Right kidney (tissue), 1 donor: ENCODE data around the gene RLF.

ENCODE experiments used
- DNase-seq: peaks from one replicate; pipeline ENCODE4 v3.0.0-alpha.2; 2016

Gene RLF

DNA sequence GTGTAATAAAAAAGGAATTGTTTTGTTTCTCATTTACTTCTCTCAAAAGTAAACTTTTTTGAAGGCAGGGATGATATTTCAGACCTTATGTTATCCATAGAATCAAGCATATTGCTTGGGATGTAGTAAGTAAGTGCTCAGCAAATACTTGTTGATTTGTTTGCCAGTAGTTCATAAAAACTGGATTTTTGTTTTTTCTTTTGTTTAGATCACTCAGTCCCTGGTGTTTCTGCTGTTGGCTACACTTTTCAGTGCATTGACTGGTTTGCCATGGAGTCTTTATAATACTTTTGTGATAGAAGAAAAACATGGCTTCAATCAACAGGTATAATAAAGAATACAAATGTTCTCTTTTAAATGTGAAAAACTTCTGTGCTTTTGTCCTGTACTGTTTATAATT, 107.0 kb downstream of the RLF start:
- no peak for DNase-seq

DNA sequence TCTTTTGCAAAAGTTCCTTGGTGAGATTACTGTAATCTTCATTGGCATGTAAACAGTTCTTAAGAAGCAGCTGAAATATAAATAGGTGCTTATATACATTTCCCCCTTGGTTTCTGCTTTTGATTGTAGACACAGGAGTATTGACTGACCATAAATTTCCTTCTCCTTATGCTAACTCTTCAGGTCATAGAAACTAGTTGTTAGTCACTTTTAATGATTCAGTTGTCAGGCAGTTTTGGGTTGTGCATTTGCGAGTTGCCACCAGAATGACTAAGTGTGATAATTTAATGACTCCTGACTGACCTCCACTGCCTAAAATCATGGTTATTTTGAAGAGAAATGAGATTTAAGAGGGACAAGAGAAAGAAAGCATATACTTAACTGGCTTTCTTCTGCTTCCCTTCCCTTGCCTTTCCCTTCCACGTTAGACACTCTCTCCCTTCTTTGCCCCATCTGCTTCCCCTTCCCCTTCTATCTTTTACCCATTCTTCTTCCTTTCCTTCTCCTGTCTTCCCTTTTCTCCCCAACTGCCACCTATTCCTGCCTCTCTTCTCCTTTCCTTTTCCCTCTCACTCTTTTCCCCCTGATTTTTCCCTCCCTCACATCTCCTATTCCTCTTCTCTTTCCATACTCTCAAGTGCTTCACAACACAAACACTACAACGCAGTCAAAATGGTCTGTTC, 109.1 kb downstream of the RLF start:
- no peak for DNase-seq

DNA sequence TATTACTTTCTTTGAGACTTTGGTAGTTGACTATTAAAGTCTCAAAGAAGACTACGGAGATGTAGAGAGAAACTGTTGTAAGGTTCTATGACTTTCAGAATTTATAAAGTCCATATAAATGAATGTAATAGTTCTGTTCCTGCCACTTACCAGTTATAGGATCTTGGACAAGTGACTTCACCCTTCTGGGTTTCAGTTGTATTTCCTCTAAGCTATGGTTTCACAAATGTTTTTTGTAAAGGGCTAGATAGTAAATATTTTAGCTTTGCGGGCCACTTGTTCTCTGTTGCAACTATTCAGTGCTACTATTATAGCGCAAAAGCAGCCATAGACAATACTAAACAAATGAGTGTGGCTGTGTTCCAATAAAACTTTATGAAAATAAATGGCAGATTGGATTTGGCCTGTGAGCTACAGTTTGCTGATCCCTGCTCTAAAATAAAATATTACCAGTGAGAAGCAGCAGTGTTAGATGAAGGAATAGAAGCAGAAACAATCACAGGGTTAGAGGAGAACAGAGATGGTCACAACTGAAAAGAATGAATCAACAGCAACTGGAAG, 111.5 kb downstream of the RLF start:
- no peak for DNase-seq

DNA sequence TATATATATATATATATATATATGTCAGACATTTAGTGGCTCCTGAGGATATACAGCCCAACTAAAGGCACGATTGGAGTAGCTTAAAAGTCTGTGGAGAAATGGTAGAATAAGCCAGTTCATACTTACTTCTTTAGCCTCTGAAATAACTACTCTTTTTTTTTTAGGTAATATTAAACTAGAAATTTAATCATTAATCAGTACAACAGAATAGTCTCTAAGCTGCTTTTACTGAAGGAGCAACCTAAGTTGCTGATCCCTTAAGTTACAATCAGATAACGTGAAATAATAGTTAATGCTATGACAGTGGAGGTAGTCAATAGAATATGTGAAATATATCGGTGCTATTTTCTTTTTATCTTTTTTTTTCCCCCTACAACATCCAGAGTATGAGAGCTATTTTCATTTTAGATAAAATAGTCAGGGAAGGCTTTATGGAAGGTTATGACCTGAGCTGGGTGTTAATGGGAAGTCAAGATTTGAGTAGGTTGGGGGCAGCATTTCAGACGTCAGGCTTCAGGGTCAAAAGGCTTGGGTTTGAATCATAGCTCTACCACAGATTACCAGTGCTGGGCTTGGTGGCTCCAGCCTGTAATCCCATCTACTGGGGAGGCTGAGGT, 112.5 kb downstream of the RLF start:
- DNase-seq, result no peak

DNA sequence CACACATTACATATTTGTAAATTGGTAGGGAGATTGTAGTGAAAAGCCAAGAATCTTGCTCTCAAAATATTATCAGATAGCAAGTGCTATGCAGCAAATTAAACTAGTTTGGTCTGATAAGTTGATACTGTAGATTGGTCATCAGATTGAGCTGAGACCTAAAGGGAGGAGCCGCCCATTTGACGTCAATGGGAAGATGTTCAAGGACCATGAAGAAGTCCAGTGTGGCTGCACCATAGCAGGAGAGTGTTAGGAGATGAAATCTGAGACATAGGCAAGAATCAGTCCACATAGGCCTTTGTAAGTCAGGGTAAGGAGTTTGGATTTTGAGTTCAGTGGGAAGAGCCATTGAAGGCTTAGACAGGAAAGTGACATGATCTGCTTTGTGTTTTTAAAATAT, 113.1 kb downstream of the RLF start:
- no peak for DNase-seq

DNA sequence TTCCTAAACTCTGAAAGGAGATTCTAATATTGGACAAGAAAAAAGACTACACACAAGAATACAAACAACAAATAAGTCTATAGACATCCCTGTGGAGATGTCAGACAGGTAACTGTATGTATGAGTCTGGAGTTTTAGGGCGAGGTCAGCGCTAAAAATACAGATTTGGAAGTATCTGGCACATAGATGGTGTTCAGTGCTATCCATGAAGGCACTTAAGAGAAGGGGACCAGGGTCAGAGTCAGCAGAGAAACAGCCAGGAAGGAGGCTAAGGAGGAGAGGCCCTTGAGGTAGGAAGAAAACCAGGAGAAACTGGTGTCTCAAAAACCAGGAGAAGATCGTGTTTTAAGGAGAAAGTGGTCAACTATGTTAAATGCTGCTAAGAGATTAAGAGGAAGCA, 114.9 kb downstream of the RLF start:
- DNase-seq, result no peak

DNA sequence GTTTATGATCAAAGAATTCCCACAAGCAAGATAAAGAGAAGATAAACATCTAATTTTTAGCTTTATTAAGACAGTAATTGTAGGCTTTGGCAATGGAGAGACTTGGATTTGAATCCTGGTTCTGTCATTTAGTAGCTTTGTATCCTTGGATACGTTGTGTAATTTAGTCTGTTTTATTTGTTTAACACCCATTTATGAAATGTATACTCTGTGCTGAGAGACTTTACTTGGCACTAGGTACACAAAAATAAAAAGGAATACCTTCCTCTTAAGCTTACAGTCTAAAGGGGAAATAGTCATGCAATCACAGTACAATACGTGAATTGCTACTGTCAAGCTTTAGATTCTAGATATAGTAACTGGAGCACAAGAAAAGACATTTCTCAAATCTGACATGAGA, 120.7 kb downstream of the RLF start:
- no peak for DNase-seq
